H9 (cell line): ENCODE results near the gene TST. TPM values are rescaled to one million over a fixed set of nuclear protein-coding genes. Genes with fewer than 3 reads are reported as not detected.

ENCODE experiments used
- DNase-seq: peaks from one replicate; pipeline ENCODE4 v3.0.0-alpha.2; 2017
- H2AFZ ChIP-seq: one replicate; pipeline ENCODE4 v1.6.1; 2013; ENCODE audit warnings: mild to moderate bottlenecking, low read length, control low read depth, moderate library complexity
- H2AK5ac ChIP-seq: 2 replicates; pipeline ENCODE4 v1.6.1; 2013; ENCODE audit warnings: low read length, control low read depth, mixed read lengths; ENCODE audit not compliant: insufficient read length
- H2BK120ac ChIP-seq: one replicate; pipeline ENCODE4 v1.6.1; 2013; ENCODE audit warnings: low read depth, mild to moderate bottlenecking, low read length, control low read depth, inconsistent platforms; ENCODE audit not compliant: poor library complexity, severe bottlenecking
- H2BK12ac ChIP-seq: 2 replicates; pipeline ENCODE4 v1.6.1; 2013; ENCODE audit warnings: low read length, control low read depth, mixed read lengths, low read depth; ENCODE audit not compliant: insufficient read length
- H2BK15ac ChIP-seq: 2 replicates; pipeline ENCODE4 v1.6.1; 2013; ENCODE audit warnings: low read depth, low read length, control low read depth
- H2BK20ac ChIP-seq: one replicate; pipeline ENCODE4 v1.6.1; 2013; ENCODE audit warnings: low read depth, mild to moderate bottlenecking, low read length, control low read depth, inconsistent platforms; ENCODE audit not compliant: poor library complexity, severe bottlenecking
- H2BK5ac ChIP-seq: 2 replicates; pipeline ENCODE4 v1.6.1; 2013; ENCODE audit warnings: low read length, control low read depth, mixed read lengths; ENCODE audit not compliant: insufficient read length
- H3K14ac ChIP-seq: 2 replicates; pipeline ENCODE4 v1.6.1; 2013; ENCODE audit warnings: low read length, control low read depth; ENCODE audit not compliant: insufficient read depth
- H3K18ac ChIP-seq: 2 replicates; pipeline ENCODE4 v1.6.1; 2013; ENCODE audit warnings: low read depth, mild to moderate bottlenecking, mixed read lengths, low read length, control low read depth; ENCODE audit not compliant: insufficient read length
- H3K23ac ChIP-seq: 2 replicates; pipeline ENCODE4 v1.6.1; 2013; ENCODE audit warnings: low read length, control low read depth, mixed read lengths, low read depth; ENCODE audit not compliant: insufficient read length
- H3K23me2 ChIP-seq: 2 replicates; pipeline ENCODE4 v1.6.1; 2013; ENCODE audit warnings: low read depth, mild to moderate bottlenecking, mixed read lengths, low read length, control low read depth; ENCODE audit not compliant: insufficient read length, poor library complexity, severe bottlenecking
- H3K27ac ChIP-seq: 2 replicates; pipeline ENCODE4 v1.5.1; 2013; ENCODE audit warnings: low read length, control low read depth, mixed read lengths, low read depth; ENCODE audit not compliant: insufficient read length
- H3K27me3 ChIP-seq: 2 replicates; pipeline ENCODE4 v1.6.1; 2013; ENCODE audit warnings: low read length, control low read depth, inconsistent platforms; ENCODE audit not compliant: insufficient read depth
- H3K4ac ChIP-seq: 2 replicates; pipeline ENCODE4 v1.6.1; 2013; ENCODE audit warnings: low read depth, mild to moderate bottlenecking, control low read depth, inconsistent platforms, low read length, moderate library complexity
- H3K4me1 ChIP-seq: 2 replicates; pipeline ENCODE4 v1.6.1; 2013; ENCODE audit warnings: low read length, control low read depth, inconsistent platforms; ENCODE audit not compliant: insufficient read depth
- H3K4me2 ChIP-seq: 2 replicates; pipeline ENCODE4 v1.6.1; 2013; ENCODE audit warnings: low read length, control low read depth, mixed read lengths; ENCODE audit not compliant: insufficient read length, insufficient read depth
- H3K56ac ChIP-seq: 2 replicates; pipeline ENCODE4 v1.6.1; 2013; ENCODE audit warnings: low read depth, mild to moderate bottlenecking, mixed read lengths, low read length, control low read depth; ENCODE audit not compliant: insufficient read length
- H3K79me1 ChIP-seq: 2 replicates; pipeline ENCODE4 v1.6.1; 2013; ENCODE audit warnings: low read depth, mild to moderate bottlenecking, moderate library complexity, low read length, control low read depth, inconsistent platforms; ENCODE audit not compliant: insufficient read depth, poor library complexity, severe bottlenecking
- H3K79me2 ChIP-seq: 2 replicates; pipeline ENCODE4 v1.6.1; 2013; ENCODE audit warnings: low read length, control low read depth, inconsistent platforms; ENCODE audit not compliant: insufficient read depth
- H3K9ac ChIP-seq: 2 replicates; pipeline ENCODE4 v1.6.1; 2013; ENCODE audit warnings: low read length, control low read depth, mixed read lengths; ENCODE audit not compliant: insufficient read length; ENCODE audit errors: extremely low read depth
- H3K9me3 ChIP-seq: one replicate; pipeline ENCODE4 v1.6.1; 2013; ENCODE audit warnings: low read depth, low read length, inconsistent platforms; ENCODE audit not compliant: control insufficient read depth
- H3T11ph ChIP-seq: one replicate; pipeline ENCODE4 v1.6.1; 2013; ENCODE audit warnings: mild to moderate bottlenecking, low read length, control low read depth, inconsistent platforms
- H4K20me1 ChIP-seq: one replicate; pipeline ENCODE4 v1.6.1; 2013; ENCODE audit not compliant: control insufficient read depth, insufficient read length, insufficient read depth
- H4K5ac ChIP-seq: 2 replicates; pipeline ENCODE4 v1.6.1; 2013; ENCODE audit warnings: low read depth, mild to moderate bottlenecking, mixed read lengths, low read length, control low read depth; ENCODE audit not compliant: insufficient read length
- H4K8ac ChIP-seq: replicated peaks from 2 replicates; pipeline ENCODE4 v1.6.1; 2013; ENCODE audit warnings: low read length, control low read depth, mixed read lengths, low read depth; ENCODE audit not compliant: insufficient read length
- H4K91ac ChIP-seq: 2 replicates; pipeline ENCODE4 v1.6.1; 2013; ENCODE audit warnings: low read depth, mild to moderate bottlenecking, moderate library complexity, mixed read lengths, low read length, control low read depth; ENCODE audit not compliant: insufficient read length
- H3K27ac Mint-ChIP-seq, 3 experiments: 2 replicates in 2 of 3; 3 replicates in 1 of 3; pipeline ENCODE4 v1.8.0; 2020 to 2021; ENCODE audit warnings: mixed read lengths in 3 of 3, mild to moderate bottlenecking in 1 of 3, moderate library complexity in 1 of 3
- H3K27me3 Mint-ChIP-seq: 2 replicates; pipeline ENCODE4 v1.8.0; 2021; ENCODE audit warnings: low read depth, mild to moderate bottlenecking, moderate library complexity, mixed read lengths
- H3K36me3 Mint-ChIP-seq, 3 experiments: 2 replicates in 2 of 3; 3 replicates in 1 of 3; pipeline ENCODE4 v1.8.0; 2020 to 2021; ENCODE audit warnings: low read depth in 3 of 3, mixed read lengths in 3 of 3; ENCODE audit not compliant: insufficient read depth in 1 of 3
- H3K4me1 Mint-ChIP-seq, 2 experiments: 2 replicates each; pipeline ENCODE4 v1.8.0; 2020; ENCODE audit warnings: mixed read lengths in 2 of 2
- H3K4me3 Mint-ChIP-seq, 2 experiments: 2 replicates in 1 of 2; 3 replicates in 1 of 2; pipeline ENCODE4 v1.8.0; 2020 to 2021; ENCODE audit warnings: mild to moderate bottlenecking in 2 of 2, mixed read lengths in 2 of 2, moderate library complexity in 1 of 2
- H3K9me3 Mint-ChIP-seq, 2 experiments: 2 replicates in 1 of 2; 3 replicates in 1 of 2; pipeline ENCODE4 v1.8.0; 2020; ENCODE audit warnings: mild to moderate bottlenecking in 2 of 2, mixed read lengths in 2 of 2, moderate library complexity in 1 of 2
- WGBS: extraction: QIAGEN DNeasy Blood & Tissue Kit; methylation state at CpG from one replicate; pipeline ENCODE4 v1.1.7; 2013; ENCODE audit warnings: missing lambda C conversion rate, low lambda C conversion rate, mixed read lengths; ENCODE audit not compliant: insufficient read length; ENCODE audit errors: extremely low coverage; 5-methylcytosine and 5-hydroxymethylcytosine counted together
- total RNA-seq: library from RNA; stranded (reverse); gene quantifications from 2 replicates; pipeline ENCODE4 v1.2.1, GENCODE V29; 2021
- TF ChIP-seq, protein P1 (sequence below): fragments of 200-600 bp; sonication (generic); conservative IDR thresholded peaks from 3 replicates; pipeline ENCODE4 v1.8.0; 2021; ENCODE audit warnings: antibody characterized with exemption, mild to moderate bottlenecking

Gene TST
- total RNA-seq, 1 experiment from 2014 or later: 31.9 TPM

DNA sequence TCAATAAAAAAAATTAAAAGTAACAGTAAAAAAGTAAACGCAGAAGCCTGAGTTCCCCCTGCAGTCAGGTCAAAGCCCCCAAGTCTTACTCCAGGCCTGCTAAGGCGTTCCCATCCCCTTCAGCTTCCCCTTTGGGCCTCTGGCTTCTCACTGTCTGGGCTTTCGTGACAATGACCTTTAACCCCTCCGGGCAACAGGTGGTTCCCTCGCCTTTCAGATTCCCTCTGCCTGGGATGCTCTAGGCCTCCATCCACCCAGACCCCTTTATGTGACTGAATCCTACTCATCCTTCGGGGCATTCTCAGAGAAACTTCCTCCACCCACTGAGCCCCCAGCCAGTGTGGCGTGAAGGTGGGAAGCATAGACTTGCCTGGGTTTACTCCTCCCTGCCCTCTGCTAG is 8.3 kb upstream of the TST start:
- no peak overlapping the region for H2AK5ac ChIP-seq
- H3K23me2 ChIP-seq: no peaks in the 10 kb centered on the region
- H3K9me3 ChIP-seq: no peaks in the 10 kb centered on the region
- no peaks in the 10 kb centered on the region for H3K79me1 ChIP-seq
- no peak overlapping the region for H2BK5ac ChIP-seq
- peaks cover 24 to 28% of the 10 kb centered on the region in 2 experiments for H3K4me1 Mint-ChIP-seq
- no peak overlapping the region for H2AFZ ChIP-seq
- H3K9ac ChIP-seq: no peak overlapping the region
- H3K4me2 ChIP-seq: no peak overlapping the region
- no peak overlapping the region for H3K14ac ChIP-seq
- no peak overlapping the region for H2BK12ac ChIP-seq
- peaks cover 16 to 53% (median 50%) of the 10 kb centered on the region in 3 experiments; a peak in 6 of 7 replicates for H3K36me3 Mint-ChIP-seq
- no peak overlapping the region for H3K4ac ChIP-seq
- no peak overlapping the region for H2BK20ac ChIP-seq
- H2BK120ac ChIP-seq: no peak overlapping the region
- H3K27ac Mint-ChIP-seq: peak overlapping the region in 1 of 3 experiments; percentile 81; a peak in 1 of 7 replicates
- H3K4me3 Mint-ChIP-seq: no peak overlapping the region
- H3K79me2 ChIP-seq: no peaks in the 10 kb centered on the region
- no CpG with 5 or more reads among the region's 7 CpGs for WGBS
- H4K8ac ChIP-seq: no peak overlapping the region
- H2BK15ac ChIP-seq: no peak overlapping the region
- H3K27ac ChIP-seq: no peak overlapping the region
- no peak overlapping the region for H4K91ac ChIP-seq
- no peaks in the 10 kb centered on the region for H3K4me1 ChIP-seq
- no peak overlapping the region for H3K56ac ChIP-seq
- H3K18ac ChIP-seq: no peak overlapping the region
- no peak overlapping the region for H3T11ph ChIP-seq
- H3K27me3 ChIP-seq: no peaks in the 10 kb centered on the region
- H4K5ac ChIP-seq: no peak overlapping the region
- no peaks in the 10 kb centered on the region; the same call in 1 of the 2 replicates for H3K27me3 Mint-ChIP-seq
- no peaks in the 10 kb centered on the region for H3K9me3 Mint-ChIP-seq
- TF ChIP-seq, protein P1, sequence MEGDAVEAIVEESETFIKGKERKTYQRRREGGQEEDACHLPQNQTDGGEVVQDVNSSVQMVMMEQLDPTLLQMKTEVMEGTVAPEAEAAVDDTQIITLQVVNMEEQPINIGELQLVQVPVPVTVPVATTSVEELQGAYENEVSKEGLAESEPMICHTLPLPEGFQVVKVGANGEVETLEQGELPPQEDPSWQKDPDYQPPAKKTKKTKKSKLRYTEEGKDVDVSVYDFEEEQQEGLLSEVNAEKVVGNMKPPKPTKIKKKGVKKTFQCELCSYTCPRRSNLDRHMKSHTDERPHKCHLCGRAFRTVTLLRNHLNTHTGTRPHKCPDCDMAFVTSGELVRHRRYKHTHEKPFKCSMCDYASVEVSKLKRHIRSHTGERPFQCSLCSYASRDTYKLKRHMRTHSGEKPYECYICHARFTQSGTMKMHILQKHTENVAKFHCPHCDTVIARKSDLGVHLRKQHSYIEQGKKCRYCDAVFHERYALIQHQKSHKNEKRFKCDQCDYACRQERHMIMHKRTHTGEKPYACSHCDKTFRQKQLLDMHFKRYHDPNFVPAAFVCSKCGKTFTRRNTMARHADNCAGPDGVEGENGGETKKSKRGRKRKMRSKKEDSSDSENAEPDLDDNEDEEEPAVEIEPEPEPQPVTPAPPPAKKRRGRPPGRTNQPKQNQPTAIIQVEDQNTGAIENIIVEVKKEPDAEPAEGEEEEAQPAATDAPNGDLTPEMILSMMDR: no peak
- DNase-seq: no peak
- H4K20me1 ChIP-seq: peaks cover 3% of the 10 kb centered on the region
- H3K23ac ChIP-seq: no peak overlapping the region
